Right ventricle myocardium inferior (tissue), 1 donor: Measurements from ENCODE around the gene RXRG. TPM values are rescaled to one million over a fixed set of nuclear protein-coding genes. Genes with fewer than 3 reads are reported as not detected.

Experiments
- ATAC-seq: fragments of 200-7000 bp; cut with Tn5 transposase; one replicate; pipeline ENCODE4 v1.9.1; 2020; ENCODE audit warnings: mild to moderate bottlenecking, moderate library complexity
- DNase-seq: peaks from one replicate; pipeline ENCODE4 v3.0.0; 2021; ENCODE audit errors: missing footprints
- intact Hi-C: fragments of 100-400 bp; cut with DNase I; formaldehyde crosslinking; loops from one replicate; pipeline ENCODE4 v1.11.0; 2022
- total RNA-seq: library from RNA; stranded (reverse); fragmentation: NEBNext Ultra II Directional; extraction: Animal tissue kit (Norgen Biotek cat#: 25700); gene quantifications from one replicate; pipeline ENCODE4 v1.2.1, GENCODE V29; 2021
- donor health status: DM: no; HTN: yes; CAD: no; lungs with severe emphysema.

RXRG gene
- total RNA-seq, 1 donor from 2014 or later: 3.1 TPM

DNA sequence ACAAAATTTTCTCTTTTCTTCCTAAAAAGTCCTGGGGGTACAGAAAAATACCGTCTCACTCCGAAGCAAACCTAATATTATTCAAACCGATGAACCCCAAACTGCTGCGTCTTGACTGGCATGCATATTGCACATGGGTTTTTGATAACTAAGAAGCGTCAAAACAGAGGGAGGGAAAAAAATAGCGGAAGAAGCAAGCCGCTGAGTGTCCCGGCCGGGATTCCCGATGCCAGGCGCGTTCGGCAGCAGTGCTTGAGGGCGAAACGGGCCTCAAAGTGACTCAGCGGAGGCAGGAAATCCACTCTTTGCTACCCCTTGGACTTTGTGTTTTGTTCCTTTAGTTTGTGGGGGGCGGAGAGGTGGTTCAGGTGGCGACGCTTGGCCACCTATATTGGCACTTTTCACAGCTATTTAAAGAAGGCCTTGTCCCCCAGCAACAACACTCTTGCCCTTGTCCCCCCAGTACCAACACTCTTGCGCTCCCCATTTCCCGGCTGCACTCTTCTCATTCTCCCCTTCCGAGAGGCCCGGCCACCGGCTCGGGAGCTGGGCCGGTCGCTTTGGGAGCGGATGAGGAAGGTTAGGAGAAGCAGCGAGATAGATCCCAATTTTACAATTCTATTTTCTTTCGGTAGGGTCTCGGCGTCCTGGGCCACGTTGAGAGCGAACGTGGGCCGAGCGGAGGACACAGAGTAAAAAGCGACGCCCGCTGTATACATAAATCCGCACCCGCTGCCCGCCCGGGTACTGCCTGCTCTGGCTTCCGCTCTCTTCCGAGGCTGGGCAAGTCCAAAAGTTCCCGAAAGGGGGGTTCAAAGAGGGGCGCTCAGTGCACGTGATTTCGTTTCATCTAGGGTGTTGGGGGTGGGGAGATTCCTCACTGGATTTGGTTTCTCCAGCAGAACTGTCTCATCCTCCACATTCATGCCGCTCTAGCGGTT is 90.9 kb downstream of the RXRG start:
- no peak for ATAC-seq
- intact Hi-C loops: no loop called here
- DNase-seq: no peak

DNA sequence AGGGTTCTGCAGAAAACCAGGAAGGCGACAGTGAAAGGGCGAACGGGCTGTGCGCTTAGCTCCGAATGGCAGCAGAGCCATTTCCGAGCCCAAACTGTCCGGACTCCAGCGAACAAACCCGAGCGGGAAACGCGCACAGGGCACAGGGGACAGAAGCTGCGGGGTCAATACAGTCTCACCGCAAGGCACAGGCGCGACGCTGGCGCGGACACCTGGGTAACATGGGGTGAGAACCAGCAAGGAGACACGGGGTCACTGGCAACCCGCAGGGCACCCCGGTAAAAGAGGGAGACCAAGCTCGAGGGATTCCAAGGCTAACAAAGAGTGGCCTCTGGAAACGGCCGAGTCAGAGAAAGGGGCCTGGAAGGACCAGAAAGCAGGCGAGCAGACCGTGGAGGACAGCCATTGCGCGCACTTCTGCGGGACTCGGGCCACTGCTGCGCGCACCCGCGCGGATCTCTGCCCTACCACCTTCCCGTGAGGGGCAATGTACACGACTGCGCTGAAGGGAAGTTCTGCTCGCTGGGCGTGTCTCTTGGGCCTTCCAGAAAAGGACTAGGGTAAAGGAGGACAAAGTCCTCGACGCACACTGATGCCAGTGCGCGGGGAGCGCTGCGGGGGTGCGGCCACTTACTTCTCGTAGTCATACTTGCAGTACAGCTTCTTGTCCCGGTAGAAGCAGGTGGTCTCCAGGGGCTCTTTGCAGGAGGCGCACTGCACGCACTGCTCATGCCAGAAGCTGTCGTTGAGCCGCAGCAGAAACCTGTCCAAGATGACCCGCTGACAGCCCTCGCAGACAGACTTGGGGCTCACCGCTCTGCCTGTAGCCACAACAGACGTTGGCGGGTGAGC is 92.3 kb downstream of the RXRG start:
- DNase-seq (no peak), ATAC-seq (no peak)
- intact Hi-C loops: no loop called here

DNA sequence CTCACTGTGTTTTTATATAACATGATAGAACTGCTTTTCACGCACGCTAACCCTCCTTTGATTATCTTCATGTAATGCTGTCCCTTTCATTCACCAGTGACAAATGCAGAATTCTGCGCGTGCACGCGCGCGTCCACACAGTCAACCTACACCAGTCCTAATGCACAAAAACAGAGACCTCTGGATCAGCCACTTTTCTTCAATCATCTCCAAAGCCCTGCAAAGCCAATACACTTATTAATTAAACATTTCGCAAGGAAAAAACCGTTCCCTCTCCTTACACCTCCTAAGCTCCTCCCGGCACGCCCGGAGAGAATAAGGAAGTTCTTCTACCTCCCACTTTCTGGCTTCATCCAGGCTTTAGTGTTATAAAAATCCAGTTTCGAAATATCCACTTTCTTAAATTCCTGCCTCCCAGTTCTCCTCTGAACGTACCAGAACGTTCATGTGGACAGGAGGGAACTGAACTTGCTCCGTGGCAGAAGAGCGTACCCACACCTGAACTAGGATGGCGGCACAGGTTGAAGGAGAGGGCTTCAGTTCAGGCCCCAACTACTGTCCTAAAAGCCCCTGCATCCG is 93.0 kb downstream of the RXRG start:
- ATAC-seq (no peak), DNase-seq (no peak)
- intact Hi-C loops: no loop called here

Other genes starting within 250 kb of the RXRG start
- gene LMX1A, start 88.4 kb downstream of the RXRG start, total RNA-seq: 0.14 TPM
- gene LRRC52, start 98.9 kb upstream of the RXRG start, total RNA-seq: 0.30 TPM
- 628 TPM for gene MGST3, start 186.1 kb upstream of the RXRG start, total RNA-seq